Psoas muscle (tissue), 8 donors: ENCODE data around the gene CFAP100. TPM values are rescaled to one million over a fixed set of nuclear protein-coding genes. Genes with fewer than 3 reads are reported as not detected.

ENCODE experiments used
- ATAC-seq, 4 donors: fragments of 200-7000 bp; cut with Tn5 transposase; one replicate each; pipeline ENCODE4 v1.9.1; 2020; ENCODE audit warnings: moderate library complexity in 3 of 4, mild to moderate bottlenecking in 2 of 4
- DNase-seq, 2 donors: peaks; one replicate each; pipeline ENCODE4 v3.0.0-alpha.2; 2020
- H3K27ac ChIP-seq: fragments of 200-600 bp; one replicate; pipeline ENCODE4 v1.8.0; 2022
- H3K27me3 ChIP-seq, 3 donors: fragments of 200-600 bp in 1 of 3; one replicate each; pipeline versions ENCODE4 v1.6.1 to v1.8.0; 2013 to 2022; ENCODE audit warnings: low read length in 2 of 3, mild to moderate bottlenecking in 2 of 3, moderate library complexity in 1 of 3; ENCODE audit not compliant: insufficient read depth in 3 of 3
- H3K36me3 ChIP-seq, 2 donors: fragments of 200-600 bp in 1 of 2; one replicate each; pipeline versions ENCODE4 v1.6.1 to v1.8.0; 2013 to 2022; ENCODE audit warnings: low read depth in 1 of 2, mild to moderate bottlenecking in 1 of 2, moderate library complexity in 1 of 2; ENCODE audit not compliant: insufficient read depth in 1 of 2
- H3K4me1 ChIP-seq: fragments of 200-600 bp; one replicate; pipeline ENCODE4 v1.8.0; 2022
- H3K4me3 ChIP-seq: fragments of 200-600 bp; one replicate; pipeline ENCODE4 v1.8.0; 2022; ENCODE audit warnings: mild to moderate bottlenecking
- H3K9me3 ChIP-seq: fragments of 200-600 bp; one replicate; pipeline ENCODE4 v1.8.0; 2022
- CTCF ChIP-seq: fragments of 200-600 bp; IDR thresholded peaks from one replicate; pipeline ENCODE4 v1.8.0; 2022; ENCODE audit warnings: antibody characterized with exemption
- WGBS, 3 donors: extraction: QIAGEN DNeasy Blood & Tissue Kit; methylation state at CpG; one replicate each; pipeline versions ENCODE4 v1.1.6 to v1.1.7; 2013; 5-methylcytosine and 5-hydroxymethylcytosine counted together
- intact Hi-C, 2 donors: fragments of 100-400 bp; cut with DNase I; formaldehyde crosslinking; loops; one replicate each; pipeline versions ENCODE4 v1.11.0 to v1.14.2; 2022
- polyA plus RNA-seq, 3 donors: library from polyadenylated mRNA; stranded (reverse); fragments of 200-250 nt; gene quantifications; one replicate each; pipeline ENCODE4 v1.2.3, GENCODE V29; 2013
- total RNA-seq, 4 donors: library from RNA; stranded (reverse); fragmentation: NEBNext Ultra II Directional in 2 of 4; extraction: Animal tissue kit (Norgen Biotek cat#: 25700) in 2 of 4; gene quantifications; one replicate each; pipeline versions ENCODE4 v1.2.1 to v1.2.4, GENCODE V29; 2021 to 2023
- donor health status: healthy with polysubstance abuse.
- donor health status: DM: no; HTN: no; CAD: no; lungs with moderate emphysema.
- donor health status: Bipolar disorder and iron deficiency.
- donor health status: healthy.
- donor health status: DM: yes; HTN: yes; CAD: no.
- donor health status: DM: no; HTN: no; CAD: no.
- donor health status: DM: no; HTN: no; CAD: no.
- donor health status: DM: yes; HTN: yes; CAD: no.

The CFAP100 gene
- total and polyA plus RNA-seq, 7 donors = not detected

DNA sequence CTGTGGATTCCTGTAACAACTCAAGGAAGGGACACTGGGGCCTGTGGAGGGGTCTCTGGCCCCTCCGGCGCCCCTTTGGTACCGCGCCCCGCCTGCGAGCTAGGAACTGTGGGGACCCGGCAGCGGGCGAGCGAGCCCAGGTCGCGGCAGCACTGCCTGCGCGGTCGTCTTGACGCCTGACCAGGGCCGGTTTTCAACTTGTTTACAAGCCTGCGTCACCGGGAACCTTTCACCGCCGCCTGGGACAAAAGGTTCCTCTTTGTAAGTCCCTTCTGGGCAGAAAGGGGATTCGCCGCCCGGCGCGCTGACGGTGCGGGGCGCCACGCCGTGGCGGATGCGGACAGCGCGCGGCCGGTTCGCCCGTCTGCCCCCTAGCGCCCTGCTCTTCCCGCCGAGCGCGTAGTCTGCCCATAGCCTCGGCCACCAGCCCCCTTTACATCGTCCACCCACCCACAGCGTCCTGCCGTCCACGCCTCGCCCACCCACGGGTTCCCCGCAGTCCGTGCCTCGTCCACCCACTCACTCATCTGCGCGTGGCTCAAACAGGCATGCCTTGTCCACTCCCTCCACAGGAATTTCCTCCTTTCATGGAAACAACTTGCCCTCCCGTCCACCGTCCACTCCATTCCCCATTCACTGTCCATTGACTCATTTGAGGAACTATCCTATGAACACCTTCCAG lies 5.5 kb upstream of the CFAP100 start:
- H3K4me3 ChIP-seq = peak overlapping the region; percentile 59
- intact Hi-C loops = loop anchor here (1.0 to 2.0 kb wide), 3 partner anchors 130 to 142 kb away; no protein-coding TSS in a partner anchor
- no peaks in the 10 kb centered on the region for H3K36me3 ChIP-seq
- TF ChIP-seq CTCF = peak; percentile 96
- H3K4me1 ChIP-seq = peaks cover 5% of the 10 kb centered on the region
- ATAC-seq = peak; percentile 95 to 98 (median 96)
- no peaks in the 10 kb centered on the region for H3K9me3 ChIP-seq
- H3K27me3 ChIP-seq = peaks cover 0 to 4% (median 0%) of the 10 kb centered on the region in 3 donors
- peak; percentile 91 to 97 for DNase-seq
- WGBS, 3 donors = 1 to 5% (median 4%) methylated on average over 32 to 58 of the region's 58 CpGs
- H3K27ac ChIP-seq = peak overlapping the region; percentile 91

- Histone ChIP-seq H3K4me1 (peaks cover 5% of the 10 kb centered on the region), H3K4me3 (no peak overlapping the region), H3K36me3 (no peaks in the 10 kb centered on the region), H3K27ac (peak overlapping the region; percentile 91), H3K27me3 (peaks cover 0 to 4% (median 0%) of the 10 kb centered on the region in 3 donors), H3K9me3 (no peaks in the 10 kb centered on the region)
- no peak for TF ChIP-seq CTCF
- DNase-seq = no peak
- ATAC-seq = peak in 2 of 4 donors; percentile 18 to 22
- 63 to 71% (median 63%) methylated on average over 17 of the region's 17 CpGs for WGBS, 3 donors
- intact Hi-C loops = loop anchor here (1.0 to 5.0 kb wide), 5 partner anchors 130 to 257 kb away; no protein-coding TSS in a partner anchor
These were observed 4.9 kb upstream of the CFAP100 start for GRCh38 chr3:126389794-126390146.

GRCh38 chr3:126390201-126390600 lies 4.5 kb upstream of the CFAP100 start:
- Histone ChIP-seq H3K9me3 (no peaks in the 10 kb centered on the region), H3K4me3 (no peak overlapping the region), H3K36me3 (no peaks in the 10 kb centered on the region), H3K27me3 (peaks cover 0 to 6% (median 0%) of the 10 kb centered on the region in 3 donors), H3K27ac (no peak overlapping the region), H3K4me1 (peaks cover 5% of the 10 kb centered on the region)
- no peak for ATAC-seq
- DNase-seq = no peak
- intact Hi-C loops = loop anchor here (5.0 kb wide), 2 partner anchors 148 to 258 kb away; no protein-coding TSS in a partner anchor
- no peak for TF ChIP-seq CTCF
- WGBS, 3 donors = 93 to 94% (median 94%) methylated on average over 15 of the region's 15 CpGs

DNA sequence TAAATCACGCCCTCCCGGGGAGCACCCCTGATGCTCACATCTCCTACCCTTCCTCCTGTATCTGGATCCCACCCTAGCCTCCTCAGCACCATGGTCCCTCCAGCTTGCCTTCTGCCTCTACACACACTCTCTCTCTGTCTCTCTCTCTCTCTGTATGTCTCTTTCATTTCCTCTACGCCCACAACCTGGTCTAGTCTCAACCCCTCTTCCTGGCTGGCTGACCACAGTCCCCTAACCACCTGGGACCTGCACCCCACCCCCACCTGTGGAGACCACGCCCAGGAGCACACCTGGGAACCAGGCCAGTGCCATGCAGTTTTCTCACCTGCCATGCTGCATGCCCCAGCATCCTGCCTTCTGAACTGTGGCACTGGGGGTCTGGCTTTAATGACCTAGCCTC lies 4.0 kb upstream of the CFAP100 start:
- Histone ChIP-seq H3K36me3 (no peaks in the 10 kb centered on the region), H3K4me3 (no peak overlapping the region), H3K27me3 (peaks cover 0 to 7% (median 0%) of the 10 kb centered on the region in 3 donors), H3K27ac (no peak overlapping the region), H3K4me1 (peaks cover 5% of the 10 kb centered on the region), H3K9me3 (no peaks in the 10 kb centered on the region)
- TF ChIP-seq CTCF = no peak
- WGBS, 3 donors = 88 to 92% (median 90%) methylated on average over 4 of the region's 4 CpGs
- DNase-seq (no peak), ATAC-seq (no peak)
- intact Hi-C loops = loop anchor here (5.0 kb wide), 2 partner anchors 148 to 258 kb away; no protein-coding TSS in a partner anchor
